ENCODE measurements around the gene ATP6V1F.

GRCh38 chr7:128842674-128843641, 19.7 kb upstream of the ATP6V1F start:
- no peak for TF ChIP-seq CTCF (conservative IDR thresholded peaks at IDR 0.05)
- TF ChIP-seq ZFX (IDR thresholded peaks at IDR 0.05) = no peak
